Tibial nerve (tissue), 4 donors: Measurements from ENCODE around the gene NAGK. TPM values are rescaled to one million over a fixed set of nuclear protein-coding genes. Genes with fewer than 3 reads are reported as not detected.
"Not testable (repeated sequence)": the region's sequence is repeated elsewhere in the genome, so short reads cannot be mapped to it uniquely, and the experiment has no call there.

ENCODE experiments used
- DNase-seq, 2 donors: peaks; one replicate each; pipeline ENCODE4 v3.0.0-alpha.2; 2019; ENCODE audit warnings: low spot score in 2 of 2
- H3K27ac ChIP-seq, 4 donors: fragments of 200-600 bp; sonication (generic) in 3 of 4; one replicate each; pipeline ENCODE4 v1.5.1; 2017 to 2019; ENCODE audit warnings: mild to moderate bottlenecking in 1 of 4
- H3K27me3 ChIP-seq, 2 donors: fragments of 200-600 bp; sonication (generic) in 1 of 2; one replicate each; pipeline versions ENCODE4 v1.5.1 to v1.6.0; 2017 to 2019
- H3K36me3 ChIP-seq, 3 donors: fragments of 200-600 bp; sonication (generic); one replicate each; pipeline ENCODE4 v1.5.1; 2018 to 2019
- H3K4me1 ChIP-seq, 4 donors: fragments of 200-600 bp; sonication (generic) in 3 of 4; one replicate each; pipeline ENCODE4 v1.5.1; 2017 to 2019
- H3K4me3 ChIP-seq, 4 donors: fragments of 200-600 bp; sonication (generic) in 3 of 4; one replicate each; pipeline ENCODE4 v1.5.1; 2017 to 2019; ENCODE audit warnings: mild to moderate bottlenecking in 1 of 4, moderate library complexity in 1 of 4
- H3K9me3 ChIP-seq, 4 donors: fragments of 200-600 bp; sonication (generic) in 3 of 4; one replicate each; pipeline ENCODE4 v1.5.1; 2017 to 2019
- EP300 ChIP-seq, 2 donors: sonication (generic); formaldehyde crosslinking; IDR thresholded peaks; one replicate each; pipeline ENCODE4 v1.6.1; 2017; ENCODE audit warnings: antibody characterized with exemption in 2 of 2, mild to moderate bottlenecking in 1 of 2
- POLR2A ChIP-seq, 2 donors: fragments of 450-650 bp; IDR thresholded peaks; one replicate each; pipeline ENCODE4 v1.6.1; 2017; ENCODE audit warnings: antibody characterized with exemption in 2 of 2, mild to moderate bottlenecking in 2 of 2, moderate library complexity in 2 of 2
- WGBS, 2 donors: methylation state at CpG; one replicate each; pipeline ENCODE4 v1.1.5; 2018; 5-methylcytosine and 5-hydroxymethylcytosine counted together
- total RNA-seq, 4 donors: library from RNA; depleted of rRNA; stranded (reverse); fragments of >200 nt; gene quantifications; one replicate each; pipeline ENCODE4 v1.1.0, GENCODE V29; 2016
- TF ChIP-seq, protein P1 (sequence below), 5 experiments: fragments of 200-600 bp in 3 of 5; fragments of 450-650 bp in 2 of 5; sonication (generic) in 3 of 5; IDR thresholded peaks; one replicate each; pipeline ENCODE4 v1.5.1; 2016 to 2019; ENCODE audit warnings: antibody characterized with exemption in 5 of 5, mild to moderate bottlenecking in 3 of 5, moderate library complexity in 2 of 5

NAGK gene
- total RNA-seq, 4 donors from 2014 or later: 40.6 to 113 (median 65.5) TPM

DNA sequence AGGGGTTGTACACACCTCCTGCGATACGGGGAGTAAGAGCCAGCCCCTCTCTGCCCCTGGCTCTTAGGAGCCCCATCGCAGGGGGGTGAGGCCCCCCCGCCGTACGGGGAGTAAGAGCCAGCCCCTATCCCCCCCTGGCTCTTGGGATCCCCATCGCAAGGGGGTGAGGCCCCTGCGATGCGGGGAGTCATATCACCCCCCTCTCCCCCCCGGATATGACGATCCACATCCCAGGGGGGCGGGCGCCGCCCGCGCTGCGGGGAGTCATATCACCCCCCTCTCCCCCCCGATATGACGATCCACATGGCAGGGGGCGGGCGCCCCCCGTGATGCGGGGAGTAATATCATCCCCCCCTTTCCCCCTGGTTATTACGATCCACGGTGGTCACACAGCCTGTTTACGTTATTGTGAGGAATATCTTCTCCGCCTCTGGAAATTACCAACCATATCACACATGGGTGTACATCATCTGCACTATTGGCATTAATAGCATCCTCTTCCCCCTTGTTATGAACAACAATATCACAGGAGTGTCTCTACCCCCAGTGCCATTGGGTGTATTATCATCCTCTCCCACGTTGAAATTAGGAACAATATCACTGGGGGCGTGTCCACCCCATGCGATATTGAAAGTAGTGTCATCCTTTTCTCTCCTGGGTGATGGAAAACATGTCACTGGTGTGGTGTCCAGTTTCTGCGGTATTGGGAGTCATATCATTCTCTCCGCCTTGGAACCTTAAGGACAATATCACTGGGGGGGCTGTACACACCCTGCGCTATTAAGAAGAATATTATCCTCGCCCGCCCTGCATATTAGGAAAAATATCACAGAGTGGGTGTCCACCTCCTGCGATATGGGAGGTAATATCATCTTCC lies 24.7 kb upstream of the NAGK start:
- 79 to 83% methylated on average over 19 to 36 of the region's 36 CpGs for WGBS, 2 donors
- Histone ChIP-seq H3K9me3 (no peaks in the 10 kb centered on the region), H3K27ac (no peak overlapping the region), H3K36me3 (no peaks in the 10 kb centered on the region), H3K4me3 (no peak overlapping the region), H3K27me3 (no peaks in the 10 kb centered on the region), H3K4me1 (no peaks in the 10 kb centered on the region)
- TF ChIP-seq, protein P1, sequence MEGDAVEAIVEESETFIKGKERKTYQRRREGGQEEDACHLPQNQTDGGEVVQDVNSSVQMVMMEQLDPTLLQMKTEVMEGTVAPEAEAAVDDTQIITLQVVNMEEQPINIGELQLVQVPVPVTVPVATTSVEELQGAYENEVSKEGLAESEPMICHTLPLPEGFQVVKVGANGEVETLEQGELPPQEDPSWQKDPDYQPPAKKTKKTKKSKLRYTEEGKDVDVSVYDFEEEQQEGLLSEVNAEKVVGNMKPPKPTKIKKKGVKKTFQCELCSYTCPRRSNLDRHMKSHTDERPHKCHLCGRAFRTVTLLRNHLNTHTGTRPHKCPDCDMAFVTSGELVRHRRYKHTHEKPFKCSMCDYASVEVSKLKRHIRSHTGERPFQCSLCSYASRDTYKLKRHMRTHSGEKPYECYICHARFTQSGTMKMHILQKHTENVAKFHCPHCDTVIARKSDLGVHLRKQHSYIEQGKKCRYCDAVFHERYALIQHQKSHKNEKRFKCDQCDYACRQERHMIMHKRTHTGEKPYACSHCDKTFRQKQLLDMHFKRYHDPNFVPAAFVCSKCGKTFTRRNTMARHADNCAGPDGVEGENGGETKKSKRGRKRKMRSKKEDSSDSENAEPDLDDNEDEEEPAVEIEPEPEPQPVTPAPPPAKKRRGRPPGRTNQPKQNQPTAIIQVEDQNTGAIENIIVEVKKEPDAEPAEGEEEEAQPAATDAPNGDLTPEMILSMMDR (IDR thresholded peaks at IDR 0.05): no peak
- no peak for TF ChIP-seq POLR2A (IDR thresholded peaks at IDR 0.05)
- no peak for TF ChIP-seq EP300 (IDR thresholded peaks at IDR 0.05)
- no peak for DNase-seq

DNA sequence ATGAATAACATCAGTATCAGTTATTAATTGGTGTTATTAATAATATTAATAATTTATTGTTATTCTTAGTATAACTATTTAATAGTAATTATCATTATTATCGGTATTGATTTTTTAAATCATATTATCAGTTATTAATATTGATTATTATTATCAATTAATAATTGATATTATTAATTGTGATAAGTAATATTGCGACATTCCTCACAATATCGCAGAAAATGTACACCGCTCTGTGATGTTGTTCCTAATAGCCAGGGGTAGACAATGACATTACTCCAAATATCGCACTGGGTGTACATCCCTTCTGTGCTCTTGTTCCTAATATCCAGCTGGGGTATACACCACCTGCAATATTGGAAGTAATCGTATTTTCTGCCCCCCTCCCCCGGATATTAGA lies 23.3 kb upstream of the NAGK start:
- no peak overlapping the region for H3K4me3 ChIP-seq
- no peak overlapping the region for H3K27ac ChIP-seq
- no peaks in the 10 kb centered on the region for H3K9me3 ChIP-seq
- no peaks in the 10 kb centered on the region for H3K36me3 ChIP-seq
- H3K4me1 ChIP-seq: no peaks in the 10 kb centered on the region
- WGBS, 2 donors: 90 to 92% methylated on average over 7 of the region's 7 CpGs
- TF ChIP-seq EP300 (IDR thresholded peaks at IDR 0.05): no peak
- TF ChIP-seq, protein P1 (IDR thresholded peaks at IDR 0.05): no peak
- no peak for TF ChIP-seq POLR2A (IDR thresholded peaks at IDR 0.05)
- H3K27me3 ChIP-seq: no peaks in the 10 kb centered on the region
- no peak for DNase-seq

DNA sequence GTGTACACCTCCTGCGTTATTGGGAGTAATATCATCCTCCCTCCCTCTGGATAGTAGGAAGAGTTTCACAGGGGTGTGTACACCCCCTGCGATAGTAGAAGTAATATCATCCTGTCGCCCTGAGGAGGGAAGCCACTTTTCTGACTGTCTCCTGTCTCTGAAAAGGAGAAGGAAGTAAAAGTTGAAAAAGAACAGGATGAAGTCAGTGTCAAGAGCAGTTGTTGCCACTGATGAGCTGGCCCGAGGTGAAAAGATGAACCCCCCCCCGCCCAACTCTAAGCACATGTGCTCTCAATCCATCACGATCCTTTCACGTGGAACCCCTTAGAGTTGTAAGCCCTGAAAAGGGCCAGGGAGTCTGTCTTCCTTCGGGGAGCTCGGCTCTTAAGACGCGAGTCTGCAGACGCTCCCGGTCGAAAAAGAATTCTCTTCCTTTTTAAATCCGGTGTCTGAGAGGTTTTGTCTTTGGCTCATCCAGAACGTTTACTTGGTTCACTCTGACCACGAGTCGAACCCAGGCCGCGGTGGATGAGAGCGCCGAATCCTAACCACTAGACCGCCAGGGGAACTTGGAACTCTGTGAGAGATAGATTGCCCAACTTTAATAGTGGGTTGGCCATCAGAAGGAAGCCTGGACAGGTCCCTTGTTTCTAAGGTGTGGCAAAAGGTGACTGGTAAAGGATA lies 22.4 kb upstream of the NAGK start:
- TF ChIP-seq, protein P1 (IDR thresholded peaks at IDR 0.05): no peak
- TF ChIP-seq EP300 (IDR thresholded peaks at IDR 0.05) (no peak), POLR2A (IDR thresholded peaks at IDR 0.05) (no peak)
- no peaks in the 10 kb centered on the region for H3K36me3 ChIP-seq
- H3K27me3 ChIP-seq: no peaks in the 10 kb centered on the region
- no peak overlapping the region for H3K27ac ChIP-seq
- no peaks in the 10 kb centered on the region for H3K9me3 ChIP-seq
- no peak for DNase-seq
- WGBS, 2 donors: 80 to 82% methylated on average over 23 of the region's 23 CpGs
- H3K4me1 ChIP-seq: no peaks in the 10 kb centered on the region
- H3K4me3 ChIP-seq: no peak overlapping the region

DNA sequence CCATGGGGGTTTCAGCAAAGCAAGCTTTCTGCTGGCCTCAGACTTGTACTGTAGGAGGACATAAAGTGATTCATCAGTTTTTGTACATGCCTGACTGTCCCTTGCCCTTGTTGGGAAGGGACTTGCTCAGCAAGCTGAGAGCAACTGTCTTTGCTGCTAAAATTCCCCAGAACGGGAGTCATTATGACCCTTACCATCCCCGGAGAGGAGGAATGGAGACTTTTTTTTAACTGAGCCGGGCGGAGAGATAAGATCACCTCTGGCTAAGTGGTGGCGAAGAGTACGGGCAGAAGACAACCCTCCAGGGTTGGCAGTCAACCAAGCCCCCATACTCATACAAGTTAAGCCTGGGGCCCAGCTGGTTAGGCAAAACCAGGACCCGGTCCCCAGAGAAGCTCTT lies 20.4 kb upstream of the NAGK start:
- no peak overlapping the region for H3K27ac ChIP-seq
- no peak for DNase-seq
- 79 to 82% methylated on average over 7 of the region's 7 CpGs for WGBS, 2 donors
- TF ChIP-seq, protein P1 (IDR thresholded peaks at IDR 0.05): no peak
- TF ChIP-seq POLR2A (IDR thresholded peaks at IDR 0.05): no peak
- TF ChIP-seq EP300 (IDR thresholded peaks at IDR 0.05): no peak
- no peaks in the 10 kb centered on the region for H3K36me3 ChIP-seq
- H3K27me3 ChIP-seq: no peaks in the 10 kb centered on the region
- H3K9me3 ChIP-seq: no peaks in the 10 kb centered on the region
- H3K4me1 ChIP-seq: no peaks in the 10 kb centered on the region
- H3K4me3 ChIP-seq: no peak overlapping the region

DNA sequence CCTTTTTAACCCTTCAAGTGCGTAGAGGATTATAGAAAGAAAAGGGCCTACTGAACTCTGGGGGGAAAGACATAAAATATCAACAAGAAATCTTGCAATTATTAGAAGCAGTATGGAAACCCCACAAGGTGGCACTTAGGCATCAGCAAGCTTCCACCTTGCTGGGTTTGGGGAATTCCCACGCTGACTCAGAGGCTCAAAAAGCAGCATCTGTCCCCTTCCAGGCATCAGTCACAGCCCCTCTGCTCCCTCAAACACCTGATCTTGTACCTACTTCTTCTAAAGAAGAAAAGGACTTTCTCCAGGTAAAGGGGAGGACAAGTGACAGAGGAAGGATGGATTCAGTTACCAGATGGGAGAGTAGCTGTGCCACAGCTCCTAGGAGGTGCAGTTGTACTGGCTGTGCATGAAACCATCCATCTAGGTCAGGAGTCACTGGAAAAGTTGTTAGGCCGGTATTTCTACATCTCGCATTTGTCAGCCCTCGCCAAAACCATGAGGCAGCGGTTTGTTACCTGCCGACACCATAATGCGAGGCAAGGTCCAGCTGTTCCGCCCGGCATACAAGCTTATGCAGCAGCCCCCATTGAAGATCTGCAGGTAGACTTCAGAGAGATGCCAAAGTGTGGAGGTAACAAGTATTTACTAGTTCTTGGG lies 18.6 kb upstream of the NAGK start:
- DNase-seq, H3K4me1 ChIP-seq, H3K9me3 ChIP-seq, H3K36me3 ChIP-seq, H3K27ac ChIP-seq, H3K4me3 ChIP-seq, H3K27me3 ChIP-seq: not testable (repeated sequence)
- 87% methylated on average over 10 of the region's 10 CpGs for WGBS, 2 donors

DNA sequence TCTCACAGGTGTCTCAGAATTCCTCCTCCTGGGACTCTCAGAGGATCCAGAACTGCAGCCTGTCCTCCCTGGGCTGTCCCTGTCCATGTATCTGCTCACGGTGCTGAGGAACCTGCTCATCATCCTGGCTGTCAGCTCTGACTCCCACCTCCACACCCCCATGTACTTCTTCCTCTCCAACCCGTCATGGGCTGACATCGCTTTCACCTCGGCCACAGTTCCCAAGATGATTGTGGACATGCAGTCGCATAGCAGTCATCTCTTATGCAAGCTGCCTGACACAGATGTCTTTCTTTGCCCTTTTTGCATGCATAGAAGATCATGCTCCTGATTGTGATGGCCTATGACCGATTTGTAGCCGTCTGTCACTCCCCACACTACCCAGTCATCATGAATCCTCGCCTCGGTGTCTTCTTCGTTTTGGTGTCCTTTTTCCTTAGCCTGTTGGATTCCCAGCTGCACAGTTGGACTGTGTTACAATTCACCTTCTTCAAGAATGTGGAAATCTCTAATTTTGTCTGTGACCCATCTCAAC lies 13.2 kb upstream of the NAGK start:
- 77 to 83% methylated on average over 10 of the region's 10 CpGs for WGBS, 2 donors

More for the DNA sequence above, 13.2 kb upstream of the NAGK start:
- not testable (repeated sequence) for H3K4me3 ChIP-seq, H3K27ac ChIP-seq, H3K9me3 ChIP-seq, H3K36me3 ChIP-seq, H3K27me3 ChIP-seq, H3K4me1 ChIP-seq, DNase-seq
